Neuronal stem cell (in vitro differentiated cells): ENCODE data around the gene ZNF134.
A peak's percentile ranks its signal among the peaks of the same experiment; 100 is the strongest.

ENCODE experiments used
- DNase-seq: peaks from one replicate; pipeline ENCODE4 v3.0.0-alpha.2; 2013; ENCODE audit warnings: low spot score
- H2AFZ ChIP-seq: one replicate; pipeline ENCODE4 v1.6.1; 2013; ENCODE audit warnings: mild to moderate bottlenecking, low read length, inconsistent platforms
- H2AK5ac ChIP-seq: 2 replicates; pipeline ENCODE4 v1.6.1; 2013; ENCODE audit warnings: low read depth, mild to moderate bottlenecking, inconsistent platforms, low read length, moderate library complexity, mixed read lengths
- H2BK120ac ChIP-seq: 2 replicates; pipeline ENCODE4 v1.6.1; 2013; ENCODE audit warnings: low read depth, mild to moderate bottlenecking, inconsistent platforms, low read length, moderate library complexity, mixed read lengths
- H2BK12ac ChIP-seq: one replicate; pipeline ENCODE4 v1.6.1; 2013; ENCODE audit warnings: low read length, inconsistent platforms
- H2BK15ac ChIP-seq: 2 replicates; pipeline ENCODE4 v1.6.1; 2013; ENCODE audit warnings: mild to moderate bottlenecking, low read length, inconsistent platforms, mixed read lengths
- H2BK5ac ChIP-seq: one replicate; pipeline ENCODE4 v1.6.1; 2013; ENCODE audit warnings: inconsistent platforms, mild to moderate bottlenecking, low read length, moderate library complexity
- H3K14ac ChIP-seq: one replicate; pipeline ENCODE4 v1.6.1; 2013; ENCODE audit warnings: low read length, inconsistent platforms
- H3K18ac ChIP-seq: 2 replicates; pipeline ENCODE4 v1.6.1; 2013; ENCODE audit warnings: low read length, inconsistent platforms
- H3K23ac ChIP-seq: 2 replicates; pipeline ENCODE4 v1.6.1; 2013; ENCODE audit warnings: low read depth, mild to moderate bottlenecking, mixed read lengths, low read length, inconsistent platforms; ENCODE audit not compliant: poor library complexity
- H3K27ac ChIP-seq: replicated peaks from 3 replicates; pipeline ENCODE4 v1.5.1; 2013; ENCODE audit warnings: low read length, inconsistent platforms
- H3K27me3 ChIP-seq, 3 experiments: 2 replicates each; pipeline ENCODE4 v1.6.1; 2013; ENCODE audit warnings: low read length in 3 of 3, mild to moderate bottlenecking in 2 of 3, inconsistent platforms in 1 of 3, low read depth in 1 of 3, mixed read lengths in 1 of 3, moderate library complexity in 1 of 3; ENCODE audit not compliant: control insufficient read depth in 3 of 3, insufficient read depth in 3 of 3
- H3K36me3 ChIP-seq, 2 donors: replicated peaks in 1 of 2; 2 replicates each; pipeline ENCODE4 v1.6.1; 2013; ENCODE audit warnings: low read length in 2 of 2; ENCODE audit not compliant: control insufficient read depth in 2 of 2, insufficient read depth in 2 of 2
- H3K4ac ChIP-seq: 2 replicates; pipeline ENCODE4 v1.6.1; 2013; ENCODE audit warnings: inconsistent platforms, mild to moderate bottlenecking, low read length, moderate library complexity
- H3K4me1 ChIP-seq, 2 donors: 1 replicate in 1 of 2; 2 replicates in 1 of 2; pipeline ENCODE4 v1.6.1; 2013; ENCODE audit warnings: low read length in 2 of 2, low read depth in 1 of 2; ENCODE audit not compliant: control insufficient read depth in 2 of 2, insufficient read depth in 1 of 2
- H3K4me2 ChIP-seq: one replicate; pipeline ENCODE4 v1.6.1; 2013; ENCODE audit warnings: mild to moderate bottlenecking, low read length, inconsistent platforms; ENCODE audit not compliant: insufficient read depth, poor library complexity, severe bottlenecking
- H3K4me3 ChIP-seq, 2 donors: 2 replicates each; pipeline ENCODE4 v1.5.1; 2013; ENCODE audit warnings: low read length in 2 of 2, mild to moderate bottlenecking in 2 of 2, inconsistent platforms in 1 of 2, moderate library complexity in 1 of 2
- H3K79me1 ChIP-seq: one replicate; pipeline ENCODE4 v1.6.1; 2013; ENCODE audit warnings: low read depth, mild to moderate bottlenecking, inconsistent platforms, low read length, moderate library complexity
- H3K9ac ChIP-seq: one replicate; pipeline ENCODE4 v1.6.1; 2013; ENCODE audit warnings: mild to moderate bottlenecking, low read depth, low read length, inconsistent platforms; ENCODE audit not compliant: poor library complexity
- H3K9me3 ChIP-seq, 2 donors: replicated peaks in 1 of 2; 2 replicates each; pipeline versions ENCODE3 to v1.6.1; 2013; ENCODE audit warnings: low read length in 2 of 2, mild to moderate bottlenecking in 2 of 2, inconsistent platforms in 1 of 2, low read depth in 1 of 2, mixed read lengths in 1 of 2, moderate library complexity in 1 of 2; ENCODE audit not compliant: control insufficient read depth in 2 of 2, insufficient read depth in 1 of 2
- H4K8ac ChIP-seq: one replicate; pipeline ENCODE4 v1.6.1; 2013; ENCODE audit warnings: low read depth, mild to moderate bottlenecking, inconsistent platforms, low read length, moderate library complexity
- H4K91ac ChIP-seq: one replicate; pipeline ENCODE4 v1.6.1; 2013; ENCODE audit warnings: low read length, low read depth, mild to moderate bottlenecking, inconsistent platforms; ENCODE audit not compliant: poor library complexity
- WGBS, 2 donors: extraction: QIAGEN DNeasy Blood & Tissue Kit; methylation state at CpG; one replicate each; pipeline ENCODE4 v1.1.7; 2013; ENCODE audit warnings: missing lambda C conversion rate in 2 of 2, mixed read lengths in 1 of 2; ENCODE audit not compliant: insufficient read length in 2 of 2, insufficient replicate concordance in 1 of 2; ENCODE audit errors: extremely low coverage in 2 of 2; 5-methylcytosine and 5-hydroxymethylcytosine counted together

Gene ZNF134

DNA sequence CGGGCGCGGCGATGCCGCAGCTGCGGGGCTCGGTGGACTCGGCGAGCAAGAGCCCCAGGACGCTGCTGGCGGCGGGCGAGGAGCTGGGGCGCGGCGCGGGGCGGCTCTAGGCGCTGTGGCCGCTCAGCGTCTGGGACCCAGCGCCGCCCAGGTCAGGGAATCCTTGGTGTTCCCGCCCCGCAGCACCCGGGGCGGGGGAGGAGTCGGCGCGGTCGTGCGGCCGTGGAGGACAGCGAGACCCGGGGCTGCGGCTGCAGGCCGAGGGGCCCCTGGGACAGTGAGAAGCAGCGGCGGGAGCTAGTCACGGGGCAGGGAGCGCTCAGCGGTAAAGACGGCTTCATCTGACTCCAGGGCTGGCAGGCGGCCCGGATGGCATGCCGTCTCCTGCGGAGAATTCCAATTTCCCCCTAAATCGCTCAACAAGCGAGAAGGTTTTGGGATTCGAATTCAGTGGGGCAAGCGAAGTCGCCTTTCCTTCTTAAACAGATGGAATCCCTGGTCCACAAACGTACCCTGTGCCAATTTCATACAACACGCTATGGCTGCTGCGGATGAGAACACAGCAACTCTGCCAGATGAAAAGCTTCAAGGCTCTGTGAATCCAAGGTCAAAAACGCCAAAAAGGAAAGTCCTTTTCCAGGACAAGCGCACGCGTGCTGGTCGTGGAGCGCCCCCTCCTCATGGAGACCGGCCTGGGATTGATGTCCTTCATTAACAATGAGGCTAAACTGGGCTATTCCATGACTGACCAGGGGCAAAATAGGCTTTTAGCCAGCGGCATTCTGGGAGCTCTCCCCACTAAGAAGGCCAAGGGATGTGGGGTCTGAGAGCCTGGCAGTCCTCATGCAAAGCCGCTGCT is 50.5 kb downstream of the ZNF134 start:
- Histone ChIP-seq H2BK120ac (no peak overlapping the region), H3K36me3 (no peaks in the 10 kb centered on the region), H3K14ac (peak overlapping the region; percentile 56), H3K9me3 (no peaks in the 10 kb centered on the region), H4K8ac (no peak overlapping the region), H3K27ac (peak overlapping the region; percentile 43), H3K4me3 (peak overlapping the region; percentile 50 to 71), H3K23ac (peak overlapping the region; percentile 89), H2BK15ac (peak overlapping the region; percentile 94), H2AFZ (peak overlapping the region; percentile 95), H3K4me1 (peaks cover 5% of the 10 kb centered on the region in 2 donors), H4K91ac (no peak overlapping the region), H3K27me3 (peaks cover 0 to 11% (median 3%) of the 10 kb centered on the region in 3 experiments), H3K79me1 (no peaks in the 10 kb centered on the region), H2BK12ac (peak overlapping the region; percentile 41), H3K18ac (peak overlapping the region; percentile 88), H2BK5ac (peak overlapping the region; percentile 24), H2AK5ac (no peak overlapping the region), H3K9ac (peak overlapping the region; percentile 60), H3K4me2 (peak overlapping the region; percentile 91), H3K4ac (peak overlapping the region; percentile 23)
- DNase-seq: peak; percentile 53
- no CpG with 5 or more reads among the region's 64 CpGs for WGBS, 2 donors

DNA sequence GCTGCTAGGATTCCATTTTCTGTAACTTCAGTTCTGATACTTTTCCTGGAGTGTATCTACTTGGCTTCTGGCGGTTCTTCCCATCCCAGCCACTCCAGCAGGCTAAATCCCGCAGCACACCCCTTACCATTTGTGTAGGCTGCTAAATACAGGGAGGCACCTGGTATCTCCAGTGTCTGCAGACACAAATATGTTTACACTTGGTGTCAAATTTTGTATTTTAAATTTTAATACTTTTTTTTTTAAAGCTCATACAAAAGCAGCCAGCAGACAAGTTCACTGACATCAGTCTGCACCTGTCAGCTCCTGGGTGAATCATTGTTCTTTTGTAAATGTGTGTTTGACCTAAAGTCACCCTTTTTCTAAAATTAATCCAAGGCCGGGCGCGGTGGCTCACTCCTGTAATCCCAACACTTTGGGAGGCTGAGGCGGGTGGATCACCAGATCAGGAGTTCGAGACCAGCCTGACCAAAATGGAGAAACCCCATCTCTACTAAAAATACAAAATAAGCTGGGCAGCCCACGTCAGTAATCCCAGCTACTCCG is 51.3 kb downstream of the ZNF134 start:
- H3K9ac ChIP-seq: no peak overlapping the region
- H3K27ac ChIP-seq: no peak overlapping the region
- H2BK15ac ChIP-seq: no peak overlapping the region
- no peak overlapping the region for H2AK5ac ChIP-seq
- no CpG with 5 or more reads among the region's 9 CpGs for WGBS, 2 donors
- no peaks in the 10 kb centered on the region for H3K9me3 ChIP-seq
- H3K4ac ChIP-seq: no peak overlapping the region
- peaks cover 0 to 3% (median 2%) of the 10 kb centered on the region in 3 experiments for H3K27me3 ChIP-seq
- no peak overlapping the region for H3K23ac ChIP-seq
- H3K79me1 ChIP-seq: no peaks in the 10 kb centered on the region
- peaks cover 5% of the 10 kb centered on the region in 2 donors for H3K4me1 ChIP-seq
- DNase-seq: no peak
- H2BK12ac ChIP-seq: no peak overlapping the region
- H4K91ac ChIP-seq: no peak overlapping the region
- H3K4me3 ChIP-seq: peak overlapping the region in 1 of 2 donors; percentile 50
- no peak overlapping the region for H3K4me2 ChIP-seq
- H2AFZ ChIP-seq: peak overlapping the region; percentile 95
- H3K36me3 ChIP-seq: no peaks in the 10 kb centered on the region
- no peak overlapping the region for H3K14ac ChIP-seq
- no peak overlapping the region for H2BK5ac ChIP-seq
- no peak overlapping the region for H4K8ac ChIP-seq
- H3K18ac ChIP-seq: no peak overlapping the region
- no peak overlapping the region for H2BK120ac ChIP-seq

DNA sequence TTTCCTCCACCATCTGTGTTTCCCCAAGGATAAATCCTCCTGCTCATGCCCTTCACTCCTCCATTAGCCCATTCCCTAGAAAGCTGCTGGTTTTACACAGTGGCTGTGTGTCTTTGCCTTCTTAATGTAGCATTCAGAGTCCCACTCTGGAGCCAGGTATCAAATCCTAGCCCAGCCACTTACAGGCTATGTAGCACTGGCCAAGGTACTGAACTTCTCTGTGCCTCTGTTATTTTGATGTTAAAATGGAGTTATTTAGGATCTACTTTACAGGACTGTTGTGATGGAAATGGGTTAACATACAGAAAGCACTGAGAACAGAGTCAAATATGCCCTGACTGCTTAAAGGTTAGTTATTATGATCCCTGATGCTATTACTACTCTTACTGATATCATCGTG is 53.2 kb downstream of the ZNF134 start:
- no peak overlapping the region for H2BK15ac ChIP-seq
- no peak overlapping the region for H2BK5ac ChIP-seq
- WGBS, 2 donors: no CpG with 5 or more reads among the region's 1 CpG
- H2BK120ac ChIP-seq: no peak overlapping the region
- H3K4me3 ChIP-seq: no peak overlapping the region
- no peak overlapping the region for H3K14ac ChIP-seq
- H3K9ac ChIP-seq: no peak overlapping the region
- no peak overlapping the region for H2AK5ac ChIP-seq
- no peaks in the 10 kb centered on the region for H3K79me1 ChIP-seq
- H3K4me2 ChIP-seq: no peak overlapping the region
- H3K4ac ChIP-seq: no peak overlapping the region
- no peak overlapping the region for H2BK12ac ChIP-seq
- H3K4me1 ChIP-seq: peaks cover 5% of the 10 kb centered on the region in 2 donors
- no peak for DNase-seq
- no peak overlapping the region for H2AFZ ChIP-seq
- H4K91ac ChIP-seq: no peak overlapping the region
- no peaks in the 10 kb centered on the region for H3K36me3 ChIP-seq
- H3K27ac ChIP-seq: no peak overlapping the region
- no peak overlapping the region for H3K23ac ChIP-seq
- no peaks in the 10 kb centered on the region for H3K9me3 ChIP-seq
- H3K18ac ChIP-seq: no peak overlapping the region
- no peak overlapping the region for H4K8ac ChIP-seq
- H3K27me3 ChIP-seq: peaks cover 0 to 2% (median 0%) of the 10 kb centered on the region in 3 experiments

DNA sequence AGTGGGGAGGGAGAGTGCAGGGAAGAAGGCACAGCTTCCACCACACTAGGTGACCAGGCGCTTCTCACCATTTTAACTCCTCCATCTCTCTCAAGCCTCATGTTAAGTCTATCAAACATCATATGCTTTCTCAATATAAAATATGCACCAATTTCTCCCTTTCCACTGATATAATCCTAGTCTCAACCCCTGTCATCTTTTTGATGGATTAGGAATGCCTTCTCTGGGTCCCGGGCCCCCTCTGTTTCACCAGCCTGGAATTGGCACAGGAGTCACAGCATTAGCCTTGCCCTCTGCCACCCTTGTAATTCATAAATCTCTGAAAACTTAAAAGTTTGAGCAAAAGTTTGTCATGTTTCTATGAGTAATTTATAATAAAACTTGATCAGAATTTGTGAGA is 54.6 kb downstream of the ZNF134 start, which contains the start of gene ZSCAN4:
ZSCAN4 (plus strand) TSS at position 301 of the 400 bp plus-strand sequence. CDS start 7,211 bp downstream, outside the sequence.
- H3K4me3 ChIP-seq: no peak within 1 kb of the TSS
- no peak within 1 kb of the TSS for H4K8ac ChIP-seq
- peaks cover 0 to 2% (median 0%) of the 10 kb centered on the region in 3 experiments for H3K27me3 ChIP-seq
- H3K4ac ChIP-seq: no peak within 1 kb of the TSS
- H3K14ac ChIP-seq: no peak within 1 kb of the TSS
- H3K9me3 ChIP-seq: no peaks in the 10 kb centered on the region
- no peak within 1 kb of the TSS for H2AK5ac ChIP-seq
- H2BK5ac ChIP-seq: no peak within 1 kb of the TSS
- no peak within 1 kb of the TSS for H3K18ac ChIP-seq
- H2AFZ ChIP-seq: no peak within 1 kb of the TSS
- H2BK120ac ChIP-seq: no peak within 1 kb of the TSS
- H3K4me1 ChIP-seq: peaks cover 5% of the 10 kb centered on the region in 2 donors
- H2BK15ac ChIP-seq: no peak within 1 kb of the TSS
- H3K79me1 ChIP-seq: no peaks in the 10 kb centered on the region
- no peak within 1 kb of the TSS for H4K91ac ChIP-seq
- H3K23ac ChIP-seq: no peak within 1 kb of the TSS
- no peak within 1 kb of the TSS for H2BK12ac ChIP-seq
- H3K9ac ChIP-seq: no peak within 1 kb of the TSS
- no CpG with 5 or more reads among the region's 2 CpGs for WGBS, 2 donors
- no peak within 1 kb of the TSS for H3K27ac ChIP-seq
- H3K36me3 ChIP-seq: no peaks in the 10 kb centered on the region
- no peak within 1 kb of the TSS for H3K4me2 ChIP-seq
- DNase-seq: no peak
